ENCODE measurements around the gene SURF1. TPM values are rescaled to one million over a fixed set of nuclear protein-coding genes. Genes with fewer than 3 reads are reported as not detected.
A peak's percentile ranks its signal among the peaks of the same experiment; 100 is the strongest.

SURF1 gene
- total RNA-seq, 2 donors from 2014 or later, result 26.0 to 28.4 TPM

DNA sequence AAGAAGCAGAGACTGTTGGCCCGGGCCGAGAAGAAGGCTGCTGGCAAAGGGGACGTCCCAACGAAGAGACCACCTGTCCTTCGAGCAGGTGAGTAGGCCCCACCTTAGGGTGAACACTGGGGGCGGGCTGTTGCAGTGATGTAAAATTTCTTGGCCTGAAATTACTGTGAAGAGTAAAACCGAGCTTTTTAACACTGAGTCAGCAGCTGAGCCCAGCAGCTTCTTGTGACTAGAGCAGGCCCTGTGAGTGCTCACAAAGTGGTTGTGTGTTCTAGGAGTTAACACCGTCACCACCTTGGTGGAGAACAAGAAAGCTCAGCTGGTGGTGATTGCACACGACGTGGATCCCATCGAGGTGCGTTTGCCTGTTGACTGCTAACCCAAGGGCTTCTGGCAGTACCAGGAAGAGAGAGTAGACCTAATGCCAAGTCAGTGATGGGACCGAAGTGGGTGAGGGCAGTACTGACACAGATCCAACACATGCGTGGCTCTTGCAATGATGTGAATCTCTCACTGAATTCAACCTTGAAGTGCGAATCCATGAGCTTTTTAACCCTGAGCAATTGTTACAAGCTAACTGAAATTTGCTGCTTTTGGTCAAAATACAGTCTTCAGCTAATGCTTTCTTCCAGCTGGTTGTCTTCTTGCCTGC, 6.2 kb downstream of the SURF1 start:
- Mint-ChIP-seq H3K27me3 (no peaks in the 10 kb centered on the region), H3K27ac (peak overlapping the region; percentile 85 to 98), H3K4me1 (ENCODE audit: low read depth in 2 of 2) (peaks cover 40 to 43% of the 10 kb centered on the region in 2 donors), H3K36me3 (peaks cover 34% of the 10 kb centered on the region), H3K4me3 (peak overlapping the region; percentile 91), H3K9me3 (no peaks in the 10 kb centered on the region)
- DNase-seq (ENCODE audit: low spot score) (no peak), ATAC-seq (no peak)

DNA sequence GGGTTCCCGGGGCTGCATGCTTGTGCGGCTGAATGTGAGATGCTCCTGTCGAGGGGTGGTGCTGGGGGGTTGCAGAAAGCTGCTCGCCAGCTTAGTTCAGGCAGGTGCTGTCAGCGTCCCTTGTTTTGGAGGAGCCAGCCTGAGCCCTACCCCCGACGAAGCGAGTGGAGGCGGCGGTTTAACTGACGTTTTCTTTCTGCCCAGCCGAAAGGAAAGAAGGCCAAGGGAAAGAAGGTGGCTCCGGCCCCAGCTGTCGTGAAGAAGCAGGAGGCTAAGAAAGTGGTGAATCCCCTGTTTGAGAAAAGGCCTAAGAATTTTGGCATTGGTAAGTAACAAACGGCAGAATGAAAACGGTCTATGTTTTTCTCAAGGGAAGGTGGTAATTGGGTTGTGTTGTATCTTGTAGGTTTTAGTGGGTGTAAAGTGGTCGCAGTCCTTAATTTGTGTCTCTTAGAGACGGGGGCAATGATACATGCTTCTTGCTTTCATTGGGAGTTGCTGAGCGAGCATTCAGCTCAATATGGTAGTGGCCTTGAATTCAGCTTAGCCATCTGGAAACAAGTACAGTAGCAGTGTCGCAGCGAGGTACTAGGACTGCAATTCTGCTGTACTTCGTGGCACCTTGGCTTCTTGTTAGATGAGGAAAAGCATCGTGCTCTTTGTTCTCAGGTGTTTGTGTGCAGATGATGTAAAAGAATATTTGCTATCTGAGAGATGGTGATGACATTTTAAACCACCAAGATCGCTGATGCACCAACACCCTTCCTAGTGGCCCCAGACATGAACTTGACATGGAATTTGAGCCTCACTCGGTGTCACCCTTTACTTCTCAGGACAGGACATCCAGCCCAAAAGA, 7.3 kb downstream of the SURF1 start:
- peaks cover 40 to 43% of the 10 kb centered on the region in 2 donors for H3K4me1 Mint-ChIP-seq (ENCODE audit: low read depth in 2 of 2)
- no peaks in the 10 kb centered on the region for H3K9me3 Mint-ChIP-seq
- H3K27me3 Mint-ChIP-seq, result no peaks in the 10 kb centered on the region
- H3K27ac Mint-ChIP-seq, result peak overlapping the region; percentile 85 to 98
- H3K36me3 Mint-ChIP-seq, result peaks cover 34% of the 10 kb centered on the region
- peak overlapping the region; percentile 91 for H3K4me3 Mint-ChIP-seq
- ATAC-seq, result no peak
- no peak for DNase-seq (ENCODE audit: low spot score)

DNA sequence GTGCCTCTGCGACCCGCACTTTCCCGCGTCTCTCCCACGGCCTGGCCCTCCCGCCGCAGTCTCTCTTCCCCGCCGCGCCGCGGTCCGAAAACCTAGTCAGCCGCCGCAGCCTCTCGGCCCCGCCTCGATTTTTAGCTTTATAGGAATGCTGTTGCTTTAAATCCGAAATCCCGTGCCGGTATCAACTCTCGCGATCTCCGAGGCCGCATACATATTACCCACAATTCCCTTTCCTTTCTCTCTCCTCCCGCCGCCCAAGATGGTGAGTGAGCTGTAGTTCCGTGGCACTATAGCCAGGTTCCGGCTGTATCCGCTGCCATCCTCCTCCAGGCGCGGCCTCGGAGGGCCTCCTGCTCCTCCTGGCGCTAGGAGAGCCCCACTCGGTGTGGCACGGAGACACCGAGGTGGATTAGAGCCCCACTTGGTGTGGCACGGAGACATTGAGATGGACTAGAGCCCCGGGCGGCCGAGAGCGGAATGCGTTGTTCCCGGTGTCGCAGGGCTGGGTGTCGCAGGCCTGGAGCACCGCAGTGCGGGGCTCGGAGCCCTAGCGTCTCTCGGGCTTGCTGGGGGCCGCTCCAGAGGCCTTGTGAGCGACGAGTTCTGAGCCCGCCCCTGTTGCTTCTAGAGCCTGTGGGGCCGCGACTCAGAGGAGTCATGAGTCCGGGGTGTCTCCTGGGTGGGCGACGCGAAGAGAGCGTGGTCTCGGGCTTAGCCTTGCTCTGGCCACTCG, 8.1 kb downstream of the SURF1 start, which contains the start of the genes MED22 and RPL7A:
TSS of gene MED22 (minus strand) at position 147 of the 733 bp plus-strand sequence. CDS start 1,469 bp downstream, outside the sequence.
TSS of gene RPL7A (plus strand) at position 234 of the 733 bp plus-strand sequence. CDS start at position 260, 26 bp downstream.
- H3K9me3 Mint-ChIP-seq, result no peaks in the 10 kb centered on the region
- H3K4me3 Mint-ChIP-seq, result peak within 1 kb of the TSS; percentile 91
- peak within 1 kb of the TSS; percentile 90 to 98 for H3K27ac Mint-ChIP-seq
- H3K27me3 Mint-ChIP-seq, result no peaks in the 10 kb centered on the region
- H3K36me3 Mint-ChIP-seq, result peaks cover 34% of the 10 kb centered on the region
- peaks cover 38 to 41% of the 10 kb centered on the region in 2 donors for H3K4me1 Mint-ChIP-seq (ENCODE audit: low read depth in 2 of 2)
- DNase-seq (ENCODE audit: low spot score), result peak; percentile 91
- ATAC-seq, result peak; percentile 87 to 95

DNA sequence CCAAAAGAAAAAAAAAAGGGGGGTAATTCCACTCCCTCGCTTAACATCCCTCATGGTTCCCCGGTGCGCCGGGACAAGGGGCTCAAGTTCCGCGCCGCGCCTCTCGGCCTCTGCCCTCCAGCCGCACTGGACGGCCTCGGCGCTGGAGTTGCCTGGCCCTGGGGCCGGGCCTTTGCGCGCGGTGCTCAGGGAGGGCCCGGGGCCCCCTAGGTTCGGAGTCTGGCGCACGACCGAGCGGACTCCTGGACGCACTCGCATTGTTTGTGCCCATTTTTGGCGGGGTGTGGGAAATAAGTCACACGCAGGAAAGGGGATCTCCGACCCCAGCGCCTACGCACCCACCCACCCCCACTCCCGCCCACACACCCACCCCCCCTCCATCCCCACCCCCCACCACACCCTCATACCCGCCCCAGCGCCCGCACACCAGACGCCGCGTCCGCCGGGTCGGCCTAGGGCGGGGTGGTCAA, 8.7 kb downstream of the SURF1 start:
- H3K4me1 Mint-ChIP-seq (ENCODE audit: low read depth in 2 of 2), result peaks cover 35 to 37% of the 10 kb centered on the region in 2 donors
- H3K27me3 Mint-ChIP-seq, result no peaks in the 10 kb centered on the region
- peak overlapping the region; percentile 91 for H3K4me3 Mint-ChIP-seq
- H3K9me3 Mint-ChIP-seq, result no peaks in the 10 kb centered on the region
- no peak for DNase-seq (ENCODE audit: low spot score)
- ATAC-seq, result peak; percentile 64 to 66
- H3K36me3 Mint-ChIP-seq, result peaks cover 34% of the 10 kb centered on the region
- peak overlapping the region; percentile 90 to 98 for H3K27ac Mint-ChIP-seq

DNA sequence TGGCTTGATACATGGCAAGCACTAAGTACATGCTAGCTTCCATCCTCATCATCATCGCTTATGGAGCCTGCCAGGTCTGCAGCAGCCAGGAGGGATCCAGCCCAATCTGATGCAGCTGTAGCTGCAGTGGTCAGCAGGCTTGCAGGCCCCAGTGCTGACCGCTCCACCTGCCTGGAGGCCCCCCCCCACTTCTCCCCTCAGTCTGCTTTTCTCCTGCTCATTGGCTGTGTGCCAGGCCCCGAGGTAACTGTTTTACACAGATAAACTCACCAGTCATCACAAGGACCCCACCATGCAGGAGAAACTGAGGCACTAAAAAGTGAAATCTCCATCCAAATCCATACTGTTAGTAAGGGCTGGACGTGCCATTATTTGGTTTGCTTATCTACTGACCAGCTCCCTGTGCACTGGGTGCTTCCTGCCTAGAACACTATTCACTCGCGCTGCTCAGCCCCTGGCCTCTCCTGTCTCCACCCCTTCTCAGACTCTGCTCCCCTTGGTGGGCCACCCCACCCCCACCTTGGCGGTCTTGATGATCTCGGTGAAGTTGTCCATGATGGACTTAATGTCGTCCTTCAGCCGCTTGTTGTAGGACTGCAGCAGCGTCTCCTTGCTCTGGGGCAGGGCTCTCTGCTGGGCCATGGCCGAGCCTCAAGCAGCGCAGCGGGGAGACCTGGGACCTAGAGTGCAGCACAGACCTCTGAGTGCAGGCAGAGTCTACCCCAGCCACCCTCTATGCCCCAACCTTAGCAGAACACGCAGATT, 10.1 kb downstream of the SURF1 start:
- H3K4me3 Mint-ChIP-seq, result peak overlapping the region; percentile 91
- H3K27me3 Mint-ChIP-seq, result no peaks in the 10 kb centered on the region
- peaks cover 43 to 44% of the 10 kb centered on the region in 2 donors for H3K4me1 Mint-ChIP-seq (ENCODE audit: low read depth in 2 of 2)
- DNase-seq (ENCODE audit: low spot score) (no peak), ATAC-seq (no peak)
- no peaks in the 10 kb centered on the region for H3K9me3 Mint-ChIP-seq
- H3K27ac Mint-ChIP-seq, result peak overlapping the region; percentile 56 to 90
- H3K36me3 Mint-ChIP-seq, result peaks cover 30% of the 10 kb centered on the region

DNA sequence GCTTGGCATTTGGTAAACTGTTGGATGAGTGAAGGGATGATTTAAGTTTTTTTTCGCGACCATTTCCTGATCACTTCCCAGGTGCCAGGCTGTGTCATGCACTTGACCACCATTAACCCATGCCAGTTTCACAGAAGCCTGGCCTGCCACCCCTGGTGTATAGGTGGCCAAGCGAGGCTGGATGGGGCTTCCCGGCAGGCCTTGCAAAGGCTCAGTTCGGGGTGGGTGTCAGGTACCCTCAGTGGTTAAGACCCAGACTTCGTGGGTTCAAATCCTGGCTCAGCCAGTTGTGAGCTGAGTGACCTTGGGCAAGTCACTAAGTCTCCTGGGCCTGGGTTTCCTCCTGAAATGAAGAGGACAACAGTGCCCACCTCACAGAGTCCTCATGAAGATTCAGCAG, 10.7 kb downstream of the SURF1 start:
- no peaks in the 10 kb centered on the region for H3K27me3 Mint-ChIP-seq
- H3K9me3 Mint-ChIP-seq, result no peaks in the 10 kb centered on the region
- peaks cover 48 to 50% of the 10 kb centered on the region in 2 donors for H3K4me1 Mint-ChIP-seq (ENCODE audit: low read depth in 2 of 2)
- H3K27ac Mint-ChIP-seq, result no peak overlapping the region
- no peak for ATAC-seq
- DNase-seq (ENCODE audit: low spot score), result no peak
- peaks cover 28% of the 10 kb centered on the region for H3K36me3 Mint-ChIP-seq
- peak overlapping the region; percentile 91 for H3K4me3 Mint-ChIP-seq

DNA sequence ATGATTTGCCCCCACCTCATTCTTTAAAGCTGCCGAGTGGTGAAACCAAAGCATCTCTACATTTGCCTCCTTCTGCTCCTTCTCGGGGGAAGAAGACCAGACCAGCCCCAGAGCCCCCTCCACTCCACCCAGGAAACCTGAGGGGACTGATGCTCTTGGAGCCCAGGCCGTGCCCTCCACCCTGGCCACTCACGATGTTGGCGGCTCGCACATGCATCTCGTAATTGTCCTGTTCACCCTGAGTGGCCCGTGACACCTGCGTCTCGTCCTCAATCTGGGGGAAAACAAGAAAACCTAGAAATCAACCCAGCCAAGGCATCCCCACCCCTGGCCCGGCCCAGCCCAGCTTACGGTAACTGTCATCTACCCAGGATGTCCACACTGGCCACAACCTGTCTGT, 11.3 kb downstream of the SURF1 start:
- H3K36me3 Mint-ChIP-seq, result peaks cover 22% of the 10 kb centered on the region
- H3K27ac Mint-ChIP-seq, result no peak overlapping the region
- no peaks in the 10 kb centered on the region for H3K9me3 Mint-ChIP-seq
- H3K4me1 Mint-ChIP-seq (ENCODE audit: low read depth in 2 of 2), result peaks cover 51 to 53% of the 10 kb centered on the region in 2 donors
- no peak for DNase-seq (ENCODE audit: low spot score)
- ATAC-seq, result no peak
- H3K4me3 Mint-ChIP-seq, result no peak overlapping the region
- no peaks in the 10 kb centered on the region for H3K27me3 Mint-ChIP-seq

DNA sequence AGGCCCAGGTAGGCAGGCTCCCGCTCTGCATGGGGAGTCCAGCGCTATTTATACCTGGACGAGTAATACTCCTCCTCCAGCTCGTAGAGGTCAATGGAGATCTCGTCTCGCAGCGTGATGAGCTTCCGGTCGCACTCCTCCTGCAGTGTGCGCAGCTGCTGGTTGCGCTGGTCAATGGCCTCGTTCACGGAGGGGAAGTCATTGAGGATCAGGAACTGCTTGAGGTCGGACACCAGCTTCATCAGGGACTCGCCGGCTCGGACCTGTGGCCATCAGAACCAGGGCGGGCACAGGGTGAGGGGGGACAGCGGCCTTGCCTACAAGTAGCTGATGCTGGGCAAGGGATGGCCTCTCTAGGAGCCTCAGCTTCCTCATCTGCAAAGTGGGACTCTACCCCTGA, 12.2 kb downstream of the SURF1 start:
- no peak for ATAC-seq
- H3K27me3 Mint-ChIP-seq, result no peaks in the 10 kb centered on the region
- H3K27ac Mint-ChIP-seq, result no peak overlapping the region
- peaks cover 51 to 52% of the 10 kb centered on the region in 2 donors for H3K4me1 Mint-ChIP-seq (ENCODE audit: low read depth in 2 of 2)
- no peaks in the 10 kb centered on the region for H3K9me3 Mint-ChIP-seq
- H3K36me3 Mint-ChIP-seq, result peaks cover 14% of the 10 kb centered on the region
- no peak overlapping the region for H3K4me3 Mint-ChIP-seq
- no peak for DNase-seq (ENCODE audit: low spot score)

DNA sequence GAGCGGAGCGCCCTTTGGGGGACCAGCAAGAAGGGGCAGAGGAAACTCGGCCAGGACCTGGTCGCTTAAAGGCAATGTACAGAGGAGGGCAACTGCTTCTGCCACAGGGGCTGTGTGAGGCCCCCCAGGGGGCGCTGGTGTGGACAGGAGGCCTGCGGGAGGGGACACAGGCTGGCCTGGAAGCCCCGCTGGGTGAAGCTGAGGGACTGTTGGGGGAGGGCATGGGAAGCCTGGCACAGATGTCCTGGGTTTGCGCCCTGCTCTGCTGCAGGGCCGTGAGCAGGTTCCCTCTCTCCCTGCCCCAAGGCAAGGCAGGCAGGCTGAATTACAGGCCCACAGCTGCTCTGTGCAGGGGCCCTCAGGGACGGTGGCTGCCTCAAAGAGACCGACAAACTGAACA, 13.7 kb downstream of the SURF1 start:
- no peak overlapping the region for H3K4me3 Mint-ChIP-seq
- ATAC-seq (no peak), DNase-seq (ENCODE audit: low spot score) (no peak)
- H3K4me1 Mint-ChIP-seq (ENCODE audit: low read depth in 2 of 2), result peaks cover 48 to 49% of the 10 kb centered on the region in 2 donors
- H3K36me3 Mint-ChIP-seq, result peaks cover 6% of the 10 kb centered on the region
- no peaks in the 10 kb centered on the region for H3K9me3 Mint-ChIP-seq
- H3K27ac Mint-ChIP-seq, result peak overlapping the region in 1 of 2 donors; percentile 74
- H3K27me3 Mint-ChIP-seq, result no peaks in the 10 kb centered on the region

DNA sequence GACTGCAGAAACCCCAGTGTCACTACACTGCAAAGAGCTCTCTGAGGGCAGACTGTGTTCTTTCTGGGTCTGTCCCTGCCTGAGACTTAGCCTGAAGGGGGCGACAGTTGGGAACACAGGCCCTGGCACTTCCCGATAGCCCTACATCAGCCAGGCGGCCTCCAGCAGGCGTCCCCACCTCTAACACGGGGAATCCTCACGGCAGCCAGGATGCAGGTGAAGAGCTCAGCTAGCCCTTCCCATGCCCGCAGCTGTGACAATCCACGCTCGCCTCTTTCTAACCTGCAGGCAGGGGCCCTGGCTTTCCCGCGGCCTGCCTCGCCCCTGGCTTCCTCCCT, 14.2 kb downstream of the SURF1 start:
- Mint-ChIP-seq H3K27ac (peak overlapping the region; percentile 74 to 86), H3K4me3 (peak overlapping the region; percentile 58), H3K4me1 (ENCODE audit: low read depth in 2 of 2) (peaks cover 46 to 47% of the 10 kb centered on the region in 2 donors), H3K27me3 (no peaks in the 10 kb centered on the region), H3K9me3 (no peaks in the 10 kb centered on the region), H3K36me3 (peaks cover 6% of the 10 kb centered on the region)
- ATAC-seq (no peak), DNase-seq (ENCODE audit: low spot score) (no peak)

DNA sequence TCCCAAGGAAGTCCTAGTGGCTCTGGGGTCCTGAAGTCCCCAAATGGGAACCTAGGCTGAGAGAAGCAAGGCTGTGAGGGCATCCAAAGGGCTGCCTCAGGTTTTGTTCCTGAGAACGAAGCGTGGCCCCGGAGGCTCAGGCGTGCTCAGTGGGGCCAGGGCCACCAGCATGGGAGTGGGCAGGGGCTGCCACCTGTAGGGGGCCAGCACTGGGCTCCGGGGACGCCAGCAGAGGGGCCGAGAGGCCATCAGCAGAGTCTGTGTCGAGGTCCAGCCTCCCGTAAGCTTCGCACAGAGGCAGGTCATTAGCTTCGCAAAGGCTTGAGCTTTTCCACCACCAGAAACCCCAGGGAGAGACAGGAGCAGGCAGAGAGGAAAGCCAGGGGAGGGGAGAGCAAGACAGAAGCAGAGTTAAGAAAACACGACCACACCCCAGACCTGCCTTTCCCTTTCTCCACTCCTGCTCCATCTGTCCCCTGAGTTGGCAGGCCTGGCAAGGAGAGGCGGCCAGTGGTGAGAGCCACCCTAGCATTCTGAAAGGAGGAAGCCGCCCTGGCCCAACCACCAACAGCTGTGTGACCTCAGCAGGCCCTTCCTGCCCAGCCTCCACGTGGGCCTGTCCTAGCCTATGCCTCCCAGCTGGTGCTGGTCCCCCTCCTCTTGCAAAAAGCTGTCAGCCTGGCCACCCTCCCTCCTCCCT, 14.8 kb downstream of the SURF1 start:
- Mint-ChIP-seq H3K4me1 (ENCODE audit: low read depth in 2 of 2) (peaks cover 41 to 42% of the 10 kb centered on the region in 2 donors), H3K36me3 (peaks cover 6% of the 10 kb centered on the region), H3K27me3 (no peaks in the 10 kb centered on the region), H3K9me3 (no peaks in the 10 kb centered on the region), H3K27ac (peak overlapping the region; percentile 74 to 86), H3K4me3 (peak overlapping the region; percentile 58)
- DNase-seq (ENCODE audit: low spot score) (peak; percentile 69), ATAC-seq (peak; percentile 77 to 90)

DNA sequence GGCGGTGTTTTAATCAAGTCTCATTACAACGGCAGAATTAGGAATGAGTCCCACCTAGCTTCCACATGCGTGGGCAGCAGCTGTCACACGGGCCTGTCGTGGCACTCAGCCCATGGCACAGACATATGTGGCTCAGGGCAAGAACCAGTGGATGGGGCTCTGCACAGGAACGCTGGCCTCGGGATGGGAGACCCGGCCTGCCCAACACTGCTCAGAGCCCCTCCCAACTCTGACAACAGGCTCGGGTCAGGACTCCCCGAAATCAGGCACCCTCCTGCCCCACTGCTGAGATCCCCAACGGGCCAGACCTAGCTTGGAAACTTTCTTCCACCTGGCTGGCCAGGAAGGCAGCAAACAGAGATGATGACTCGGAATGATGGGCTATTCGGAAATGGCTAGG, 15.4 kb downstream of the SURF1 start:
- peak overlapping the region; percentile 74 to 86 for H3K27ac Mint-ChIP-seq
- peaks cover 6% of the 10 kb centered on the region for H3K36me3 Mint-ChIP-seq

More for the DNA sequence above, 15.4 kb downstream of the SURF1 start:
- ATAC-seq, result no peak
- H3K9me3 Mint-ChIP-seq, result no peaks in the 10 kb centered on the region
- H3K4me1 Mint-ChIP-seq (ENCODE audit: low read depth in 2 of 2), result peaks cover 38 to 40% of the 10 kb centered on the region in 2 donors
- DNase-seq (ENCODE audit: low spot score), result no peak
- H3K27me3 Mint-ChIP-seq, result no peaks in the 10 kb centered on the region
- H3K4me3 Mint-ChIP-seq, result peak overlapping the region; percentile 56
